K562 (cell line): Measurements from ENCODE around the gene TFPI. TPM values are rescaled to one million over a fixed set of nuclear protein-coding genes. Genes with fewer than 3 reads are reported as not detected.

Experiments
- CEBPB ChIP-seq: fragments of 450-650 bp; IDR thresholded peaks from 2 replicates; pipeline ENCODE4 v1.6.1; 2016; ENCODE audit warnings: missing genetic modification characterization, missing compliant biosample characterization
- EP300 ChIP-seq: IDR thresholded peaks from 2 replicates; pipeline ENCODE4 v1.6.1; 2012; ENCODE audit warnings: low read length, improper control_type of control experiment
- ESRRA ChIP-seq: fragments of 450-650 bp; IDR thresholded peaks from 2 replicates; pipeline ENCODE4 v1.6.1; 2014; ENCODE audit warnings: low read depth, mild to moderate bottlenecking, moderate library complexity, borderline replicate concordance
- GABPA ChIP-seq: fragments of 200-800 bp; sonication (Bioruptor generic); conservative IDR thresholded peaks from 2 replicates; pipeline ENCODE4 v1.6.1; 2016; ENCODE audit warnings: low read depth, missing genetic modification characterization, missing compliant biosample characterization
- GTF2F1 ChIP-seq: IDR thresholded peaks from 2 replicates; pipeline ENCODE4 v1.6.1; 2011; ENCODE audit warnings: low read depth, low read length, improper control_type of control experiment
- MEIS2 ChIP-seq: fragments of 450-650 bp; IDR thresholded peaks from 2 replicates; pipeline ENCODE4 v1.6.1; 2014; ENCODE audit warnings: mild to moderate bottlenecking; ENCODE audit not compliant: partially characterized antibody
- NRF1 ChIP-seq, 2 experiments: fragments of 450-650 bp; IDR thresholded peaks in 1 of 2; conservative IDR thresholded peaks in 1 of 2; 2 replicates each; pipeline ENCODE4 v1.6.1; 2014; ENCODE audit warnings: mild to moderate bottlenecking in 2 of 2
- POLR2B ChIP-seq: fragments of 450-650 bp; IDR thresholded peaks from 2 replicates; pipeline ENCODE4 v1.6.1; 2018; ENCODE audit warnings: low read depth; ENCODE audit not compliant: partially characterized antibody
- POLR2G ChIP-seq: fragments of 200-400 bp; formaldehyde crosslinking; IDR thresholded peaks from 2 replicates; pipeline ENCODE4 v1.6.1; 2017; ENCODE audit warnings: low read depth, mild to moderate bottlenecking, antibody characterized with exemption, low read length, moderate library complexity
- ZNF121 ChIP-seq: sonication (generic); formaldehyde crosslinking; conservative IDR thresholded peaks from 2 replicates; pipeline ENCODE4 v1.8.0; 2022; ENCODE audit warnings: missing genetic modification reagents
- ZNF140 ChIP-seq: fragments of 250-450 bp; sonication (Bioruptor Pico); IDR thresholded peaks from 2 replicates; pipeline ENCODE4 v1.8.0; 2021; ENCODE audit warnings: moderate library complexity, mild to moderate bottlenecking, inconsistent platforms
- ZNF561 ChIP-seq: fragments of 450-650 bp; formaldehyde crosslinking; conservative IDR thresholded peaks from 2 replicates; pipeline ENCODE4 v1.4.0; 2020; ENCODE audit warnings: mild to moderate bottlenecking, moderate library complexity
- ZNF707 ChIP-seq: fragments of 250-450 bp; sonication (Bioruptor Pico); conservative IDR thresholded peaks from 2 replicates; pipeline ENCODE4 v1.8.0; 2022; ENCODE audit warnings: inconsistent platforms, mild to moderate bottlenecking, moderate library complexity
- ZNF76 ChIP-seq: fragments of 250-450 bp; sonication (Bioruptor Pico); IDR thresholded peaks from 2 replicates; pipeline ENCODE4 v1.4.0; 2020; ENCODE audit warnings: mild to moderate bottlenecking, moderate library complexity, borderline replicate concordance
- polyA plus RNA-seq, 8 experiments: library from polyadenylated mRNA; depleted of rRNA in 4 of 8; stranded (reverse) in 5 of 8; unstranded in 3 of 8; fragments of >200 nt; fragmentation: Nextera tagmentation in 2 of 8; fragmentation: Illumina TruSeq in 1 of 8; extraction: Ambion mirVana in 2 of 8; extraction: Trizol in 1 of 8; gene quantifications; 2 replicates each; pipeline versions ENCODE4 v1.2.1 to v1.2.3, GENCODE V29; 2011 to 2014; ENCODE audit warnings: inconsistent platforms in 1 of 8, missing spikeins in 1 of 8
- total RNA-seq, 7 experiments: library from RNA; depleted of rRNA in 6 of 7; stranded (reverse); fragments of >200 nt in 6 of 7; fragmentation: Illumina TruSeq in 2 of 7; extraction: Trizol in 2 of 7; gene quantifications; 2 replicates each; pipeline versions ENCODE4 v1.2.1 to v1.2.3, GENCODE V29; 2011 to 2021; ENCODE audit warnings: low replicate concordance in 1 of 7
- TF ChIP-seq, protein P1 (sequence below): fragments of 450-650 bp; conservative IDR thresholded peaks from 2 replicates; pipeline ENCODE4 v1.6.1; 2016; ENCODE audit warnings: missing genetic modification characterization, low read depth, mild to moderate bottlenecking, control low read depth, missing compliant biosample characterization
- TF ChIP-seq, protein P2 (sequence below): fragments of 250-450 bp; sonication (Bioruptor Pico); IDR thresholded peaks from 2 replicates; pipeline ENCODE4 v1.4.0; 2020
- TF ChIP-seq, protein P3 (sequence below): IDR thresholded peaks from 2 replicates; pipeline ENCODE4 v1.6.1; 2016; ENCODE audit warnings: missing genetic modification characterization, missing compliant biosample characterization
- TF ChIP-seq, protein P4 (sequence below): fragments of 450-650 bp; conservative IDR thresholded peaks from 2 replicates; pipeline ENCODE4 v1.6.1; 2016; ENCODE audit warnings: missing genetic modification characterization, low read depth, mild to moderate bottlenecking, missing compliant biosample characterization, moderate library complexity

TFPI gene
- total and polyA plus RNA-seq, 9 of the 15 experiments (the other 6 are each of a cell fraction or from before 2014, with no cell fraction given) = 53.5 to 219 (median 100) TPM

DNA sequence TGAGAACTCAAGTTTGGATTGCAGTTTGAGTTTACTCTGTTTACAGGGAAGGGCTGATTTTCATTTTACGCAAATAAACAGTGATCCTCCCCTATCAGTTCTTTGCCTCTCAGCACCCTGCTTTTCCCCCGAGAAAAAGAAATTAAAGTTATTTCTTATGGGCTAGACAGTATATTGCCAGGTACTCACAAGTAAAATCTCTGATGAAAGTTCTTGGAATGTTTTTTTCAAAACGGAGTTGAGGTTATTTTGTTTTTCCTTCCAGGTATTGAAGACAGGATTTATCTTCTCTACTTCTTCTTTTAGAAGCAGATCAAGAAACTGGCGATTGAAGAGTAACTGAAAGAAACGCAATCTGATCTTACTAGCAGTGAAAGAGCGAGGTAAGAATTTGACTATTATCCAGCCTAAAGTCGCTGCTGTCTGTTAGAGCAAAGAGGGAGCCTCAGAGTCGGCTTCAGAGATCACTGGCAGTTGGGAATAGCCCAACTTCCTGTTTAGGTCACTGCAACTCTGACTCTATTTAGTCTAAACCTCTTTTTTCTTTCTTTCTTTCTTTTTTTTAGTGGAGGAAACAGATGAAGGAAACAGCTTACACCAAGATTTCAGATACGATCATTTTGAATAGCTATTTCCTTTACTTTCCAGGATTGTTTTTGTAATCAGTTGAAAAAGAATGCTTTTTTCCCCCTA is at the start of gene TFPI (continued):
- TF ChIP-seq ZNF707 = no peak
- TF ChIP-seq CEBPB (tag) = no peak
- TF ChIP-seq GABPA (tag) = peak; percentile 76
- no peak for TF ChIP-seq ZNF561 (CRISPR knock-in tag)
- TF ChIP-seq, protein P1, sequence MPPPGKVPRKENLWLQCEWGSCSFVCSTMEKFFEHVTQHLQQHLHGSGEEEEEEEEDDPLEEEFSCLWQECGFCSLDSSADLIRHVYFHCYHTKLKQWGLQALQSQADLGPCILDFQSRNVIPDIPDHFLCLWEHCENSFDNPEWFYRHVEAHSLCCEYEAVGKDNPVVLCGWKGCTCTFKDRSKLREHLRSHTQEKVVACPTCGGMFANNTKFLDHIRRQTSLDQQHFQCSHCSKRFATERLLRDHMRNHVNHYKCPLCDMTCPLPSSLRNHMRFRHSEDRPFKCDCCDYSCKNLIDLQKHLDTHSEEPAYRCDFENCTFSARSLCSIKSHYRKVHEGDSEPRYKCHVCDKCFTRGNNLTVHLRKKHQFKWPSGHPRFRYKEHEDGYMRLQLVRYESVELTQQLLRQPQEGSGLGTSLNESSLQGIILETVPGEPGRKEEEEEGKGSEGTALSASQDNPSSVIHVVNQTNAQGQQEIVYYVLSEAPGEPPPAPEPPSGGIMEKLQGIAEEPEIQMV (tag) = 0 out of 2 replicates have a peak, but pooled peaks have one; percentile 18
- TF ChIP-seq ZNF140 (CRISPR knock-in tag) = no peak
- peak; percentile 55; the same call in 1 of the 2 replicates for TF ChIP-seq GTF2F1
- TF ChIP-seq EP300 = peak; percentile 53; the same call in 1 of the 2 replicates
- no peak for TF ChIP-seq ZNF121 (CRISPR knock-in tag)
- TF ChIP-seq ESRRA = no peak
- peak; percentile 38 for TF ChIP-seq MEIS2
- TF ChIP-seq NRF1 (conservative IDR thresholded peaks at IDR 0.05 in 1 of 2, IDR thresholded peaks at IDR 0.05 in 1 of 2) = no peak; a peak in 1 of 4 replicates
- TF ChIP-seq POLR2G = peak; percentile 70
- TF ChIP-seq, protein P2, sequence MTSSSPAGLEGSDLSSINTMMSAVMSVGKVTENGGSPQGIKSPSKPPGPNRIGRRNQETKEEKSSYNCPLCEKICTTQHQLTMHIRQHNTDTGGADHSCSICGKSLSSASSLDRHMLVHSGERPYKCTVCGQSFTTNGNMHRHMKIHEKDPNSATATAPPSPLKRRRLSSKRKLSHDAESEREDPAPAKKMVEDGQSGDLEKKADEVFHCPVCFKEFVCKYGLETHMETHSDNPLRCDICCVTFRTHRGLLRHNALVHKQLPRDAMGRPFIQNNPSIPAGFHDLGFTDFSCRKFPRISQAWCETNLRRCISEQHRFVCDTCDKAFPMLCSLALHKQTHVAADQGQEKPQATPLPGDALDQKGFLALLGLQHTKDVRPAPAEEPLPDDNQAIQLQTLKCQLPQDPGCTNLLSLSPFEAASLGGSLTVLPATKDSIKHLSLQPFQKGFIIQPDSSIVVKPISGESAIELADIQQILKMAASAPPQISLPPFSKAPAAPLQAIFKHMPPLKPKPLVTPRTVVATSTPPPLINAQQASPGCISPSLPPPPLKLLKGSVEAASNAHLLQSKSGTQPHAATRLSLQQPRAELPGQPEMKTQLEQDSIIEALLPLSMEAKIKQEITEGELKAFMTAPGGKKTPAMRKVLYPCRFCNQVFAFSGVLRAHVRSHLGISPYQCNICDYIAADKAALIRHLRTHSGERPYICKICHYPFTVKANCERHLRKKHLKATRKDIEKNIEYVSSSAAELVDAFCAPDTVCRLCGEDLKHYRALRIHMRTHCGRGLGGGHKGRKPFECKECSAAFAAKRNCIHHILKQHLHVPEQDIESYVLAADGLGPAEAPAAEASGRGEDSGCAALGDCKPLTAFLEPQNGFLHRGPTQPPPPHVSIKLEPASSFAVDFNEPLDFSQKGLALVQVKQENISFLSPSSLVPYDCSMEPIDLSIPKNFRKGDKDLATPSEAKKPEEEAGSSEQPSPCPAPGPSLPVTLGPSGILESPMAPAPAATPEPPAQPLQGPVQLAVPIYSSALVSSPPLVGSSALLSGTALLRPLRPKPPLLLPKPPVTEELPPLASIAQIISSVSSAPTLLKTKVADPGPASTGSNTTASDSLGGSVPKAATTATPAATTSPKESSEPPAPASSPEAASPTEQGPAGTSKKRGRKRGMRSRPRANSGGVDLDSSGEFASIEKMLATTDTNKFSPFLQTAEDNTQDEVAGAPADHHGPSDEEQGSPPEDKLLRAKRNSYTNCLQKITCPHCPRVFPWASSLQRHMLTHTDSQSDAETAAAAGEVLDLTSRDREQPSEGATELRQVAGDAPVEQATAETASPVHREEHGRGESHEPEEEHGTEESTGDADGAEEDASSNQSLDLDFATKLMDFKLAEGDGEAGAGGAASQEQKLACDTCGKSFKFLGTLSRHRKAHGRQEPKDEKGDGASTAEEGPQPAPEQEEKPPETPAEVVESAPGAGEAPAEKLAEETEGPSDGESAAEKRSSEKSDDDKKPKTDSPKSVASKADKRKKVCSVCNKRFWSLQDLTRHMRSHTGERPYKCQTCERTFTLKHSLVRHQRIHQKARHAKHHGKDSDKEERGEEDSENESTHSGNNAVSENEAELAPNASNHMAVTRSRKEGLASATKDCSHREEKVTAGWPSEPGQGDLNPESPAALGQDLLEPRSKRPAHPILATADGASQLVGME = no peak
- TF ChIP-seq, protein P3, sequence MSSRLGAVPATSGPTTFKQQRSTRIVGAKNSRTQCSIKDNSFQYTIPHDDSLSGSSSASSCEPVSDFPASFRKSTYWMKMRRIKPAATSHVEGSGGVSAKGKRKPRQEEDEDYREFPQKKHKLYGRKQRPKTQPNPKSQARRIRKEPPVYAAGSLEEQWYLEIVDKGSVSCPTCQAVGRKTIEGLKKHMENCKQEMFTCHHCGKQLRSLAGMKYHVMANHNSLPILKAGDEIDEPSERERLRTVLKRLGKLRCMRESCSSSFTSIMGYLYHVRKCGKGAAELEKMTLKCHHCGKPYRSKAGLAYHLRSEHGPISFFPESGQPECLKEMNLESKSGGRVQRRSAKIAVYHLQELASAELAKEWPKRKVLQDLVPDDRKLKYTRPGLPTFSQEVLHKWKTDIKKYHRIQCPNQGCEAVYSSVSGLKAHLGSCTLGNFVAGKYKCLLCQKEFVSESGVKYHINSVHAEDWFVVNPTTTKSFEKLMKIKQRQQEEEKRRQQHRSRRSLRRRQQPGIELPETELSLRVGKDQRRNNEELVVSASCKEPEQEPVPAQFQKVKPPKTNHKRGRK (tag) = peak; percentile 81
- peak; percentile 88 for TF ChIP-seq POLR2B
- TF ChIP-seq ZNF76 (CRISPR knock-in tag) = no peak
- TF ChIP-seq, protein P4, sequence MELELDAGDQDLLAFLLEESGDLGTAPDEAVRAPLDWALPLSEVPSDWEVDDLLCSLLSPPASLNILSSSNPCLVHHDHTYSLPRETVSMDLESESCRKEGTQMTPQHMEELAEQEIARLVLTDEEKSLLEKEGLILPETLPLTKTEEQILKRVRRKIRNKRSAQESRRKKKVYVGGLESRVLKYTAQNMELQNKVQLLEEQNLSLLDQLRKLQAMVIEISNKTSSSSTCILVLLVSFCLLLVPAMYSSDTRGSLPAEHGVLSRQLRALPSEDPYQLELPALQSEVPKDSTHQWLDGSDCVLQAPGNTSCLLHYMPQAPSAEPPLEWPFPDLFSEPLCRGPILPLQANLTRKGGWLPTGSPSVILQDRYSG (tag) = no peak
